NCI-H1092 (cell line): ENCODE measurements around the gene MYL9.
"Not testable (repeated sequence)": the region's sequence is repeated elsewhere in the genome, so short reads cannot be mapped to it uniquely, and the experiment has no call there.

ENCODE experiments used
- DNase-seq: peaks from one replicate; lab custom pipeline; 2025; lab: John Stamatoyannopoulos, UW

MYL9 gene

DNA sequence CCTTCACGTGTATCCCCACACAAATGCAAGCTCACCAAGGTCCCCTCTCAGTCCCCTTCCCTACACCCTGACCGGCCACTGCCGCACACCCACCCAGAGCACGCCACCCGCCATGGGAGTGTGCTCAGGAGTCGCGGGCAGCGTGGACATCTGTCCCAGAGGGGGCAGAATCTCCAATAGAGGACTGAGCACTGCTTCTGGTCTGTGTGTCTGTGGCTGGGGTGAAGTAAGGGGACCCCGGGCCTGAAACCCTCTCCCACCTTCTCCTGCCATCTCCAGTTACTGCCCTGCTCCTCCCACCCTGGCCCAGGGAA, 8.3 kb downstream of the MYL9 start:
- DNase-seq: no peak

DNA sequence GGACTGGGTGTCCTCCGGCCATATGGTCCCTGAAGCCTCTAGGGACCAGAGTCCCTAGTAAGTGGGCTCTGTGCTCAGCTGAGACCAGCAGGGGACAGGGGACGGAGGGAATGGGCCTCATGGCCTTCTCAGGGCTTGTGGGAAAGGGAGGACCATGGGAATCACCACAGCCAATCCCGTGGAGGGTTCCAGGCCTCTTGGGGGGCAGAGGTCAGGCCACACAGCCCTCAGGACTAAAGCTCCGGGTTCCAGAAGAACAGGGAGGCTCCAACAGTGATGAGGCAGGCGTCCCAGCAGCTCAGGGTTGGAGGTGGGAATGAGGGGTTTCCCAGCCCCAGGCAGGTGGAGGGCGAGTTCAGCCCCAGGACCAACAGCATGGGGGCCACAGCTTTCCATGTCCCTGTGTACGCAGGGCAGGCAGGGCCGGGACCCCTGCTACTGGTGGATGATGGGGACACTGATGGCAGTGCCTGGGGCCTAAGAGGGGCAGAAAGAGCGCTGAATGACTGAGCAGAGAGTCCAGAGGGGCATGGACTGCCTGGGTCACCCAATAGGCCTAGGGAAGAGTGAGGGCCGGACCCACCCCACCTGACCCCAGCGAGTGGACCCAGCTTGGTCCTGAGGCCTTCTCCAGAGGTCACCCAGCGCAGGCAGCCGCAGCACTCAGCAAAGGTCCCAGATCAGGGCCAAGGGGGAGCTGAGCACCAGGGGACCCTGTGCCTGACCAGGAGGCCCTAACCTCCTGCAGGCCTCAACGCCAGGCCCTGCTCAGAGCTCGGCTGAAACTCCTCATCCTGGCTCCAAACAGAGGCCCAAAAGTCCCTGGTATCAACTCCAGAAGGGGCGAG, 8.8 kb downstream of the MYL9 start:
- DNase-seq: no peak

DNA sequence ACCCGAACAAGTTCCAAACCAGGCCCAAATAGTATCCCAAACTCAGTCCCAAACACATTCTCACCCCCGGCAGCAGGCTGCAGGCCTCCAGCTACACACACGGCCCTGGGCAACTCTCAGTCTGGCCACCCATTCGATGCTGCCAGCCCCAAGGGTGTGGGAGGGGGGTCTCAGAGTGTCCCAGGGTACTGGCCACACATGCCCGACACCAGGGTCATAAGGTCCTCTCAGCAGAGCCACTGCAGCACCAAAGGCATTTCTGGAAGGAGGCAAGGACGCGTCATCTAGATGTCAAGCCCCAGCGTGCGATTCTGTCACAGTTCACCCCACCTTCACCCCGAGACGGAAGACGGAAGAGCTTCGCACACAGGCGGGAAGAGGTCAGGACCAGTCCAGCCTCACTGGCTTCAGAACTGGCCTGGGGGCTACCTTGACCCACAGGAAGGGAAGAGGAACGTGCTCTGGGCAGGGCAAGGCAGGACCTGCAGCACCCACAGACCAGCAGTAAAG, 9.5 kb downstream of the MYL9 start:
- no peak for DNase-seq

- no peak for DNase-seq
These were observed 13.9 kb downstream of the MYL9 start for GRCh38 chr20:36555248-36555647.

- DNase-seq: no peak
These were observed 21.4 kb downstream of the MYL9 start for GRCh38 chr20:36562724-36563123.

- no peak for DNase-seq
These were observed 22.1 kb downstream of the MYL9 start for GRCh38 chr20:36563374-36563773.

- DNase-seq: not testable (repeated sequence)
These were observed 22.9 kb downstream of the MYL9 start for GRCh38 chr20:36564078-36564725.

DNA sequence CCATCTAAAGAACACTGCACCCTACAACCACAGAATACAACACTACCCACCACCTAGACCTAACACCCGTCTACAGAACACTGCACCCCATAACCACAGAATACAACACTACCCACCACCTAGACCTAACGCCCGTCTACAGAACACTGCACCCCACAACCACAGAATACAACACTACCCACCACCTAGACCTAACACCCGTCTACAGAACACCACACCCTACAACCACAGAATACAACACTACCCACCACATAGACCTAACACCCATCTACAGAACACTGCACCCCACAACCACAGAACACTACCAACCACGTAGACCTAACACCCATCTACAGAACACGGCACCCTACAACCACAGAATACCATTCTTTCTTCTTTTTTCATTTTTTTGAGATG, 23.4 kb downstream of the MYL9 start:
- not testable (repeated sequence) for DNase-seq

DNA sequence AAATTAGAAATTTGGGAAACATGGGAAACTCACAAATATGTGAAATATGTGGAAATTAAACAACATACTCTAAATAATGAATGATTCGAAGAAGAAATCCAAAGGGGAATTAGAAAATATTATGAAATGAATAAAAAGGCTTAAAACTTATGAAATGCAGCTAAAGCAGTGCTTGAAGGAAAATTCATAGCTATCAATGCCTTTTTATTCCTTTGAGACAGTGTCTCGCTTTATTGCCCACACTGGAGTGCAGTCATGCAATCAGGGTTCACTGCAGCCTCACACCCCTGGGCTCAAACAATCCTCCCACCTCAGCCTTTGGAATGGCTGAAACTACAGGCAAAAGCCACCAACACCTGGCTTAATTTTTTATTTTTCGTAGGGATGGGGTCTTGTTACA, 24.2 kb downstream of the MYL9 start:
- DNase-seq: no peak

GRCh38 chr20:36569847-36570429, 28.6 kb downstream of the MYL9 start:
- DNase-seq: no peak

- no peak for DNase-seq
These were observed 30.5 kb downstream of the MYL9 start for GRCh38 chr20:36571564-36572504.

DNA sequence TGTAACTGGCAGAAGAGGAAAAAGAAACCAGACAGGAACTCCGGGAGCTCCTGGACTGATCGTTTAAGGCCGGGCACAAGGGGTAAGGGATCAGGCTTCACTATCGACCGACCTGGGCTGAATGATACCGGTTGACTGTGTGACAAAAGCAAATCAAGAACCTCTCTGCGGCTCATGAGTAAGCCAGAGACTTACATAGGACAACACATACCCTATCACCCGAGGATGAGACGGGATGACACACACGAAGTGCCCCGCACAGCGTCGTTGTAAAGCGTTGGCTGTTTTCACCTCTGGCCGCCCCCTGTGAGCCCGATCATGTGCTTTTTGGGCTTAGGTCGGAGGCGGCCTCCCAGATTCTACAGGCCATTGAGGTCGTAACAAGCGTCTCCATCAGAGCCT, 31.4 kb downstream of the MYL9 start:
- no peak for DNase-seq

- DNase-seq: no peak
These were observed 31.9 kb downstream of the MYL9 start, which contains the start of gene TGIF2 for GRCh38 chr20:36573103-36573797. TSS of gene TGIF2 (plus strand) at chr20:36573597. CDS start at chr20:36578775, 5,178 bp downstream.

GRCh38 chr20:36573798-36574365, 32.6 kb downstream of the MYL9 start:
- no peak for DNase-seq

- no peak for DNase-seq
These were observed 33.2 kb downstream of the MYL9 start for GRCh38 chr20:36574366-36575135.

- DNase-seq: no peak
These were observed 34.7 kb downstream of the MYL9 start for GRCh38 chr20:36576081-36576445.

DNA sequence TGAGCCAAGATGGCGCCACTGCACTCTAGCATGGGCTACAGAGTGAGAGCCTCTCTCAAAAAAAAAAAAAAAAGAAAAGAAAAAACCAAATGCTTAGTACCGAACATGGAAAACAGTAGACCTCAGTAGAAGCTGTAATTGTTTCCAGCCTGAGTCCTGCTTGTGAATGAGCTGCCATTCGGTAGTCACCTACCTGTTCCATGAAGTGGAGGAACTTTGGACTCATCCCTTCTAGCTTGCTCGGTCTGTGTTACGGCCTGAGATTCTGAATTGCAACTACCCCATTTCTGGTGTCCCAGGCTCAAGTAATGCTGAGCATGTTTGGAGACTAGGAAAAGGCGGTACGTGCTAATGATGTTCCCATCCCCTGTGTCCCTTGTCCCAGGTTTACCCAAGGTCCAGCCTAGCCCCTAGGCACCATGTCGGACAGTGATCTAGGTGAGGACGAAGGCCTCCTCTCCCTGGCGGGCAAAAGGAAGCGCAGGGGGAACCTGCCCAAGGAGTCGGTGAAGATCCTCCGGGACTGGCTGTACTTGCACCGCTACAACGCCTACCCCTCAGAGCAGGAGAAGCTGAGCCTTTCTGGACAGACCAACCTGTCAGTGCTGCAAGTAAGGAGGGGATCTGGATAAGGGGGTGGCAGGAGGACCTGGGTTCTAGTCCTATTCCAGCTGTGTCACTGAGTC, 37.2 kb downstream of the MYL9 start:
- DNase-seq: no peak

- no peak for DNase-seq
These were observed 38.8 kb downstream of the MYL9 start for GRCh38 chr20:36579996-36580545.

DNA sequence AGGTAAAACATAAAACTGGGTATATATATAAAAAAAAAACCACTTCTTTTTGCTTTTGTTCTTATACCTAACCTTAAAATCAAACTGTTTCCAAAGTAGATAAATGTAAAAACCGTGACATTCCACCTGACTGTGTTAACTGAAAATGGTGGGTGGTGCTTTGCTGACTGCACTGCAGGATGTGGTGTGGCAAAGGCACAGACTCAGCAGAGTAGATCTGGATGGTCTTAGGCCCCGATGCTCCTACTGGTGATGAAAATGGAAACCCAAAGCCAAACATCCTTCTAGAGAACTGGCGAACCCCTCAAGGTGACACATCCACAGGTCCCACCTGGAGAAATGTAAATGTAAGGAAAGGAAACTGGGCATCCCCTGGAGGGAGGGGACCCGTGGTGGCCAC, 41.0 kb downstream of the MYL9 start:
- no peak for DNase-seq
